T-helper 2 cell treated with Interferon-gamma antibody and Interleukin-4, amounts not matched to agents 100 ng/mL and 5 ng/mL, for 36 hours (primary cell): ENCODE measurements around the gene C5AR1. TPM values are rescaled to one million over a fixed set of nuclear protein-coding genes. Genes with fewer than 3 reads are reported as not detected.
"Not testable (repeated sequence)": the region's sequence is repeated elsewhere in the genome, so short reads cannot be mapped to it uniquely, and the experiment has no call there.

Experiments used
- intact Hi-C: fragments of 100-400 bp; cut with micrococcal nuclease; formaldehyde crosslinking; loops from one replicate; pipeline ENCODE4 v1.15.1; 2023
- total RNA-seq: library from RNA; stranded (reverse); gene quantifications from 2 replicates; pipeline ENCODE4 v1.2.3, GENCODE V29; 2022

Gene C5AR1
- total RNA-seq, 1 donor from 2014 or later = 1.4 TPM

DNA sequence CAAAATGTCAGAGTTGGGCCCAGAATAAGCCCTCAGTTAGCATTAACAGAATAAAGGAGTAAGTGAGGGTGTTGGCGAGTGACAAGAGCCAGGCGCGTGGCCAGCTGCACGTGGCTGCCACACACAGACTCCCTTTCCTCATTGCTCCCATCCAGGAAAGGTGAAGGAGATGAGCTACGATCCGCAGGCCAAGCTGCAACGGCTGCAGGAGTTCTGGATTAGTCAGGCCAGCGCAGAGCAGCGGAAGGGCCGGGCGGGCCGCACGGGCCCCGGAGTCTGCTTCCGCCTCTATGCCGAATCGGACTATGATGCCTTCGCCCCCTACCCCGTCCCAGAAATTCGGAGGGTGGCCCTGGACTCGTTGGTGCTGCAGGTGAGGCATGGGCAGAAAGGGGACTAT lies 52.7 kb downstream of the C5AR1 start:
- intact Hi-C loops = no loop called here

DNA sequence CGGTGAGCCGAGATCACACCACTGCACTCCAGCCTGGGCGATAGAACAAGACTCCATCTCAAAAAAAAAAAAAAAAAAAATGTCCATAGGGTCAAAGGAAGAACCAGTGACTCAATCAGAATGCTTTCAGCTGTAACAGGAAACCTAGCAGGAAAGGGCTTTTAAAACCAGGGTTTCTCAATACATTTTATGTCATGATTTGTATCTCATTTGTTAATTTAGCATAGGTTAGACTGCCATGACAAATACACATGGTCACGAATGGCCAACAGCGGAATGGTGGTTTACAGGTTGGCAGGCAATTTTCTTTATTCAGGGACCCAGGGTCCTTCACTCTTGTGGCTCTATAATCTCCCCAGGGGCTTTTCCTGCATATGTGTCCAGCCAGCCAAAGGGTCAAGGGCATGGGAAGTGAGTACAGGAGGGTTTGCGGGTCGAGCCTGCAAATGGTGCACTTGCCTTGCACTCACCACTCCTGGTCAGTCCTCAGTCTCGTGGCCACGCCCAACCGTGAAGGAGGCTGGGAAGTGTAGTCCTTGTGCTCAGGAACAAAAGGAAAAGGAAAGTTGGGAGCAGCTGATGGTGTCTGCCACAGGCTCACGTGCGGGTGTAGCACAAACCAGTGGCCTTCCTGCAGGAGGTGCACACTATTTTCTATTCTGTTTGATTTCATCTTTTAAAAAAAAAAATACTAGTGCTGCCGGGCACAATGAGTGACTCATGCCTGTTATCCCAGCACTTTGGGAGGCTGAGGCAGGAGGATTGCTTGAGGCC lies 54.3 kb downstream of the C5AR1 start:
- intact Hi-C loops = no loop called here

DNA sequence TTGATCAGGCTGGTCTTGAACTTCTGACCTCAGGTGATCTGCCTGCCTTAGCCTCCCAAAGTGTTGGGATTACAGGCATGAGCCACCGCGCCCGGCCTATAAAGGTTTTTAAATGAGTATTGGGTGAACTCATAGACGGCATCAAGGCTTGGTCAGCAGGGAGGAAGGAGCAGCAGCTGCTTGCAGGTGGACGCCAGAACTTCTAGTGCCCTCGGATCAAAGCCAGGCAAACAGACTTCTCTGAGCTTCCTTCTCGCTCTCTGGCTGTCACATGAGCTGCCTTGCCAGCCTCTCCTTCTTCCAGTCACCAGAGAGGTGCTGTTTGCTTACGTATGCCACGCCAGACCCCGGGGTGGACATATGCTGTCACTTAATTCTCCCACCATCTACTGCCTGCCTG lies 55.8 kb downstream of the C5AR1 start:
- intact Hi-C loops = not testable (repeated sequence)

- intact Hi-C loops = no loop called here
Observed at GRCh38 chr19:47370045-47370611, 60.5 kb downstream of the C5AR1 start.

GRCh38 chr19:47371261-47371660 lies 61.6 kb downstream of the C5AR1 start:
- intact Hi-C loops = no loop called here

Other genes with a start within 250 kb of the C5AR1 start
- 106 and 109 TPM in 2 replicates for gene ZC3H4, start 196.1 kb upstream of the C5AR1 start, total RNA-seq
- gene SAE1, start 179.0 kb upstream of the C5AR1 start, total RNA-seq = 152 and 159 TPM in 2 replicates
- 11.7 and 13.0 TPM in 2 replicates for gene BBC3, start 78.7 kb upstream of the C5AR1 start, total RNA-seq
- gene CCDC9, start 53.3 kb upstream of the C5AR1 start, total RNA-seq = 30.4 and 34.7 TPM in 2 replicates
- gene INAFM1, start 35.0 kb upstream of the C5AR1 start, total RNA-seq = 8.7 and 10.2 TPM in 2 replicates
- gene C5AR2, start 22.3 kb downstream of the C5AR1 start, total RNA-seq = 0.86 and 0.95 TPM in 2 replicates
- gene DHX34, start 39.5 kb downstream of the C5AR1 start, total RNA-seq = 15.0 and 15.5 TPM in 2 replicates
- gene MEIS3, start 109.7 kb downstream of the C5AR1 start, total RNA-seq = 0.20 TPM in 1 of 2 replicates, not detected in the other
- gene SLC8A2, start 162.0 kb downstream of the C5AR1 start, total RNA-seq = 0.07 and 0.39 TPM in 2 replicates
- gene KPTN, start 174.4 kb downstream of the C5AR1 start, total RNA-seq = 11.4 and 11.8 TPM in 2 replicates
- gene NAPA, start 205.2 kb downstream of the C5AR1 start, total RNA-seq = 89.2 and 90.5 TPM in 2 replicates